ENCODE measurements around the gene COPG2. TPM values are rescaled to one million over a fixed set of nuclear protein-coding genes. Genes with fewer than 3 reads are reported as not detected.

Gene COPG2
- total and polyA plus RNA-seq, 2 donors (not counting 3 experiments of a cell fraction or from before 2014, with no cell fraction given), result 9.4 to 11.6 TPM

GRCh38 chr7:130479716-130480400 lies 188.7 kb downstream of the COPG2 start:
- H3K4me2 ChIP-seq (ENCODE audit: insufficient read depth, low read length), result no peak overlapping the region
- H4K20me1 ChIP-seq (replicated peaks; ENCODE audit: control insufficient read depth, extremely low read depth, insufficient read depth, low read length), result no peaks in the 10 kb centered on the region
- no peak for TF ChIP-seq EZH2 (IDR thresholded peaks at IDR 0.05; ENCODE audit: borderline replicate concordance, low read depth, low read length, severe bottlenecking)
- no peak for TF ChIP-seq MAX (IDR thresholded peaks at IDR 0.05; ENCODE audit: insufficient read depth, insufficient read length)
- TF ChIP-seq GATA2 (IDR thresholded peaks at IDR 0.05; ENCODE audit: insufficient read depth, insufficient read length, low read depth, low read length), result no peak
- TF ChIP-seq JUN (IDR thresholded peaks at IDR 0.05; ENCODE audit: borderline replicate concordance, insufficient read depth, insufficient read length, low read depth), result no peak
- no peak for TF ChIP-seq FOS (IDR thresholded peaks at IDR 0.05; ENCODE audit: borderline replicate concordance, insufficient read depth, low read length)
- no peak for TF ChIP-seq POLR2AphosphoS5 (IDR thresholded peaks at IDR 0.05; ENCODE audit: insufficient read depth, low read depth, low read length)
- no peak for TF ChIP-seq POLR2A (IDR thresholded peaks at IDR 0.05; ENCODE audit: low read depth, low read length)
- TF ChIP-seq CTCF (IDR thresholded peaks at IDR 0.05; ENCODE audit: extremely low read depth in 1 of 2, insufficient read depth in 1 of 2, low read depth in 1 of 2, low read length in 2 of 2), result no peak
- TF ChIP-seq MYC (IDR thresholded peaks at IDR 0.05; ENCODE audit: low read depth, low read length), result no peak
- intact Hi-C loops (cut with micrococcal nuclease), result no loop called here
- H3K9me1 ChIP-seq (replicated peaks; ENCODE audit: control insufficient read depth, extremely low read depth, insufficient read depth, low read length), result no peaks in the 10 kb centered on the region
- ChIA-PET CTCF (no interaction called here), POLR2A (no interaction called here)
- no peak overlapping the region for H3K27ac ChIP-seq (ENCODE audit: insufficient read depth, low read depth, low read length)
- H3K4me3 ChIP-seq (replicated peaks in 1 of 3; ENCODE audit: insufficient read depth in 1 of 3, low read depth in 1 of 3, low read length in 3 of 3), result no peak overlapping the region
- no peak overlapping the region for H3K9ac ChIP-seq (replicated peaks; ENCODE audit: extremely low read depth, insufficient read depth, low read length)
- H3K4me1 ChIP-seq (ENCODE audit: control insufficient read depth, extremely low read depth, insufficient read depth, low read length), result no peaks in the 10 kb centered on the region
- DNase-seq (ENCODE audit: low read depth, low spot score) (no peak), FAIRE-seq (no peak)
- H3K9me3 ChIP-seq (replicated peaks; ENCODE audit: control insufficient read depth, insufficient read depth, low read length), result no peaks in the 10 kb centered on the region
- peaks cover 4 to 6% of the 10 kb centered on the region in 2 experiments for H3K27me3 ChIP-seq (ENCODE audit: control insufficient read depth in 2 of 2, insufficient read depth in 2 of 2, low read length in 2 of 2)
- no peaks in the 10 kb centered on the region for H3K79me2 ChIP-seq (ENCODE audit: control insufficient read depth, insufficient read depth, low read length)
- no peak overlapping the region for H2AFZ ChIP-seq (ENCODE audit: low read depth, low read length)
- dilution Hi-C loops (cut with MboI; ENCODE audit: extremely low pct_ligation_motif_present, low sequenced_read_pairs), result no loop called here
- no peaks in the 10 kb centered on the region for H3K36me3 ChIP-seq (ENCODE audit: control insufficient read depth in 2 of 2, extremely low read depth in 1 of 2, insufficient read depth in 2 of 2, low read length in 2 of 2)
- no TSS peak for BruUV-seq (replicated peaks)
